Measurements from ENCODE around the gene HIVEP3. TPM values are rescaled to one million over a fixed set of nuclear protein-coding genes. Genes with fewer than 3 reads are reported as not detected.

HIVEP3 gene
- total RNA-seq, 2 donors from 2014 or later: 3.4 to 4.0 TPM

- ATAC-seq (no peak), DNase-seq (no peak)
- no peak overlapping the region for H3K4me3 ChIP-seq
- no peaks in the 10 kb centered on the region for H3K9me3 ChIP-seq
- H3K4me1 ChIP-seq: no peaks in the 10 kb centered on the region
- TF ChIP-seq, protein P1, sequence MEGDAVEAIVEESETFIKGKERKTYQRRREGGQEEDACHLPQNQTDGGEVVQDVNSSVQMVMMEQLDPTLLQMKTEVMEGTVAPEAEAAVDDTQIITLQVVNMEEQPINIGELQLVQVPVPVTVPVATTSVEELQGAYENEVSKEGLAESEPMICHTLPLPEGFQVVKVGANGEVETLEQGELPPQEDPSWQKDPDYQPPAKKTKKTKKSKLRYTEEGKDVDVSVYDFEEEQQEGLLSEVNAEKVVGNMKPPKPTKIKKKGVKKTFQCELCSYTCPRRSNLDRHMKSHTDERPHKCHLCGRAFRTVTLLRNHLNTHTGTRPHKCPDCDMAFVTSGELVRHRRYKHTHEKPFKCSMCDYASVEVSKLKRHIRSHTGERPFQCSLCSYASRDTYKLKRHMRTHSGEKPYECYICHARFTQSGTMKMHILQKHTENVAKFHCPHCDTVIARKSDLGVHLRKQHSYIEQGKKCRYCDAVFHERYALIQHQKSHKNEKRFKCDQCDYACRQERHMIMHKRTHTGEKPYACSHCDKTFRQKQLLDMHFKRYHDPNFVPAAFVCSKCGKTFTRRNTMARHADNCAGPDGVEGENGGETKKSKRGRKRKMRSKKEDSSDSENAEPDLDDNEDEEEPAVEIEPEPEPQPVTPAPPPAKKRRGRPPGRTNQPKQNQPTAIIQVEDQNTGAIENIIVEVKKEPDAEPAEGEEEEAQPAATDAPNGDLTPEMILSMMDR (IDR thresholded peaks at IDR 0.05): no peak
- TF ChIP-seq POLR2A (IDR thresholded peaks at IDR 0.05): no peak
- intact Hi-C loops (cut with DNase I): no loop called here
- WGBS, 2 donors: 94% methylated on average over 8 to 10 of the region's 10 CpGs
- no peaks in the 10 kb centered on the region for H3K27me3 ChIP-seq
- no peak overlapping the region for H3K27ac ChIP-seq
- no peaks in the 10 kb centered on the region for H3K36me3 ChIP-seq (replicated peaks in 1 of 2; ENCODE audit: insufficient read depth in 1 of 2, low read depth in 2 of 2)
These were observed 336.8 kb downstream of the HIVEP3 start for GRCh38 chr1:41582004-41582325.

GRCh38 chr1:41581216-41582003, 337.3 kb downstream of the HIVEP3 start:
- Histone ChIP-seq H3K9me3 (no peaks in the 10 kb centered on the region), H3K4me1 (no peaks in the 10 kb centered on the region), H3K36me3 (replicated peaks in 1 of 2; ENCODE audit: insufficient read depth in 1 of 2, low read depth in 2 of 2) (no peaks in the 10 kb centered on the region), H3K4me3 (no peak overlapping the region), H3K27ac (no peak overlapping the region), H3K27me3 (no peaks in the 10 kb centered on the region)
- TF ChIP-seq POLR2A (IDR thresholded peaks at IDR 0.05): no peak
- TF ChIP-seq, protein P1 (IDR thresholded peaks at IDR 0.05): no peak
- DNase-seq: no peak
- intact Hi-C loops (cut with DNase I): no loop called here
- no peak for ATAC-seq
- 90 to 91% methylated on average over 12 to 16 of the region's 19 CpGs for WGBS, 2 donors

DNA sequence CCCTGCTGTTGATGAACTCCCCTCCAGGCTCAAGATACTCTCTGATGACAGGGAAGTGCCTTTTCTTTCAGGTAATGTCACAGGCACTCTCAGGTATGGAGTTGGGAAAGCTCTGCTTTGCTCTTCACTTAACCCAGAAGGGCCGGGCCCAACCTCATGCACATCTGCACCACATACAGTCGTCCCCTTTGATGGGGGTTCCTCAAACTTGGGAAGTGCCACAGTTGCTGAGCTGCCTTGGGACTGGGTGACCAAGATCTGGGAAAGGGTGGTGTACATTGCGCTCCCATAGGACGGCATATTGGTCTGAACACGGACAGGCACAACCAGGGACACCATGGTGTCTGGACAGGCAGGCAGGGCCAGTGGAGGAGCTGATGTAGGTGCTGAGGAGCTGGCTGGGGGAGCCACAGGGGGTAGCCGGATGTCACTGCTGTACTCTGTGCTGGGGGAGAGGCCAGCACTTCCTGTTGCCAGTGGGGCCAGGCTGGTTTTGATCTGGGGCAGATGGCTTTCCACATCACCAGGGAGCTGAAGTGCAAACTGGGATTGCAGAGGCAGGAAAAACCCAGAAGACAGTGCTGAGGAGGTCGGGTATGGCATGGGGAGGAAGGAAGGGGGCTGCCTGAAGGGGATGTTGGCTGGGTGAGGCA, 338.1 kb downstream of the HIVEP3 start:
- 87% methylated on average over 7 of the region's 7 CpGs for WGBS, 2 donors
- H3K36me3 ChIP-seq (replicated peaks in 1 of 2; ENCODE audit: insufficient read depth in 1 of 2, low read depth in 2 of 2): no peaks in the 10 kb centered on the region
- no peak overlapping the region for H3K27ac ChIP-seq
- H3K9me3 ChIP-seq: no peaks in the 10 kb centered on the region
- TF ChIP-seq POLR2A (IDR thresholded peaks at IDR 0.05): no peak
- TF ChIP-seq, protein P1 (IDR thresholded peaks at IDR 0.05): no peak
- intact Hi-C loops (cut with DNase I): no loop called here
- H3K27me3 ChIP-seq: no peaks in the 10 kb centered on the region
- H3K4me1 ChIP-seq: no peaks in the 10 kb centered on the region
- ATAC-seq: no peak
- DNase-seq: no peak
- H3K4me3 ChIP-seq: no peak overlapping the region

DNA sequence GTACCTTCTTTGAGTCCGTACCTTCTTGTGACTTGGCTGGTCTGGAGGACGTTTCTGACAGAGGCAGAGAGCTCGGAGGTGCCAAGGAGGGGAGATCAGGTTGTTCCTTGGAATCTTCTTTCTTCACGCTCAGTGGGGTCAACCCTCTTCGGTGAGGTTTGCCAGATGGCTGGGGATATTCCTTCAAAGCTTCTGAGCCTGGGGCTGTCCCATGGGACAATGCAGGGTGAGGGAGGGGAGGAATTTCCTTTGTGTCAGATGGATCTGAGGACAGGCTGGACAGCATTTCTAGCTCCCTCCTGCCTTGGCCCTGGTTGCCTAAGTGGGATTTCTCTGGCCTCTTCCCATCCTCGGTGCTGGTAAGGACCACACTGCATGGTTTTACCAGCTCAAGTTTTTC, 338.7 kb downstream of the HIVEP3 start:
- Histone ChIP-seq H3K4me1 (no peaks in the 10 kb centered on the region), H3K36me3 (replicated peaks in 1 of 2; ENCODE audit: insufficient read depth in 1 of 2, low read depth in 2 of 2) (no peaks in the 10 kb centered on the region), H3K27ac (no peak overlapping the region), H3K27me3 (no peaks in the 10 kb centered on the region), H3K9me3 (no peaks in the 10 kb centered on the region), H3K4me3 (no peak overlapping the region)
- ATAC-seq (no peak), DNase-seq (no peak)
- TF ChIP-seq POLR2A (IDR thresholded peaks at IDR 0.05): no peak
- TF ChIP-seq, protein P1 (IDR thresholded peaks at IDR 0.05): no peak
- 82 to 86% methylated on average over 6 of the region's 6 CpGs for WGBS, 2 donors
- intact Hi-C loops (cut with DNase I): no loop called here

All from body of pancreas (tissue), 4 donors.